SK-N-SH (cell line): ENCODE measurements around the gene SACM1L. TPM values are rescaled to one million over a fixed set of nuclear protein-coding genes. Genes with fewer than 3 reads are reported as not detected.

Experiments used
- CTCF ChIA-PET: fragments of 300-600, 350-600 bp; formaldehyde crosslinking; extraction: SDS; loops from one replicate; lab custom pipeline; 2021; lab: Yijun Ruan, JAX
- POLR2A ChIA-PET: fragments of 350-600 bp; sonication (Branson Sonifier 250); formaldehyde crosslinking; extraction: SDS; loops from one replicate; lab custom pipeline; 2020; ENCODE audit warnings: antibody characterized with exemption, inconsistent platforms; lab: Yijun Ruan, JAX
- DNase-seq: peaks from one replicate; pipeline ENCODE4 v3.0.0; 2012
- H2AFZ ChIP-seq: fragments of 200-600 bp; sonication (generic); 2 replicates; pipeline ENCODE4 v1.8.1; 2016; ENCODE audit warnings: antibody characterized with exemption, mild to moderate bottlenecking, low read depth
- H3F3A ChIP-seq: fragments of 200-600 bp; sonication (generic); replicated peaks from 2 replicates; pipeline ENCODE3; 2016; ENCODE audit warnings: antibody characterized with exemption, mild to moderate bottlenecking; ENCODE audit not compliant: insufficient read depth
- H3K27ac ChIP-seq, 2 experiments: fragments of 200-500 bp in 1 of 2; fragments of 200-600 bp in 1 of 2; sonication (Bioruptor generic) in 1 of 2; sonication (generic), shearing (Covaris generic) in 1 of 2; 2 replicates each; pipeline versions ENCODE4 v1.5.1 to v1.6.1; 2014 to 2016; ENCODE audit warnings: low read depth in 2 of 2, inconsistent platforms in 1 of 2, low read length in 1 of 2, mild to moderate bottlenecking in 1 of 2, mixed read lengths in 1 of 2
- H3K27me3 ChIP-seq: fragments of 200-600 bp; sonication (generic), shearing (Covaris generic); 2 replicates; pipeline ENCODE4 v1.6.1; 2016; ENCODE audit warnings: mixed run types; ENCODE audit not compliant: insufficient read depth
- H3K36me3 ChIP-seq, 2 experiments: fragments of 200-500 bp in 1 of 2; fragments of 200-600 bp in 1 of 2; sonication (Bioruptor generic) in 1 of 2; sonication (generic) in 1 of 2; replicated peaks in 1 of 2; 2 replicates each; pipeline versions ENCODE3 to v1.5.1; 2014 to 2016; ENCODE audit warnings: low read length in 1 of 2, mild to moderate bottlenecking in 1 of 2; ENCODE audit not compliant: insufficient read depth in 2 of 2, control insufficient read depth in 1 of 2
- H3K4me1 ChIP-seq, 2 experiments: fragments of 200-500 bp in 1 of 2; fragments of 200-600 bp in 1 of 2; sonication (Bioruptor generic) in 1 of 2; sonication (generic), shearing (Covaris generic) in 1 of 2; 2 replicates each; pipeline versions ENCODE4 v1.5.1 to v1.6.1; 2014 to 2016; ENCODE audit warnings: low read depth in 1 of 2, low read length in 1 of 2, mixed run types in 1 of 2; ENCODE audit not compliant: insufficient read depth in 2 of 2, control insufficient read depth in 1 of 2
- H3K4me2 ChIP-seq: fragments of 200-600 bp; sonication (generic), shearing (Covaris generic); 2 replicates; pipeline ENCODE4 v1.6.1; 2017; ENCODE audit warnings: mixed run types
- H3K4me3 ChIP-seq, 2 experiments: fragments of 200-500 bp in 1 of 2; fragments of 200-600 bp in 1 of 2; sonication (Bioruptor generic) in 1 of 2; sonication (generic), shearing (Covaris generic) in 1 of 2; 2 replicates each; pipeline versions ENCODE4 v1.5.1 to v1.8.1; 2014 to 2016; ENCODE audit warnings: low read depth in 2 of 2, inconsistent platforms in 1 of 2, low read length in 1 of 2, mild to moderate bottlenecking in 1 of 2, mixed read lengths in 1 of 2, moderate library complexity in 1 of 2
- H3K79me2 ChIP-seq: fragments of 200-600 bp; sonication (generic); 2 replicates; pipeline ENCODE4 v1.8.1; 2017; ENCODE audit warnings: mild to moderate bottlenecking; ENCODE audit not compliant: insufficient read depth
- H3K9ac ChIP-seq: fragments of 200-600 bp; sonication (generic); 2 replicates; pipeline ENCODE4 v1.6.1; 2017; ENCODE audit warnings: mixed run types
- H3K9me2 ChIP-seq: fragments of 200-600 bp; sonication (generic); 2 replicates; pipeline ENCODE4 v1.6.1; 2017; ENCODE audit warnings: mixed run types
- H3K9me3 ChIP-seq: fragments of 200-600 bp; sonication (generic); 2 replicates; pipeline ENCODE4 v1.6.1; 2017; ENCODE audit warnings: mixed run types, mild to moderate bottlenecking, moderate library complexity
- H4K20me1 ChIP-seq: fragments of 200-600 bp; sonication (generic); 2 replicates; pipeline ENCODE4 v1.6.1; 2017; ENCODE audit warnings: mild to moderate bottlenecking, mixed run types; ENCODE audit not compliant: insufficient read depth
- CHD2 ChIP-seq: fragments of 150-350 bp; IDR thresholded peaks from 2 replicates; pipeline ENCODE4 v1.6.1; 2018; ENCODE audit warnings: low read length; ENCODE audit not compliant: partially characterized antibody
- CTCF ChIP-seq: fragments of 200-600 bp; sonication (generic); IDR thresholded peaks from 2 replicates; pipeline ENCODE4 v1.6.1; 2017; ENCODE audit warnings: antibody characterized with exemption, mild to moderate bottlenecking, moderate library complexity
- EZH2phosphoT487 ChIP-seq: fragments of 200-600 bp; sonication (generic); IDR thresholded peaks from 2 replicates; pipeline ENCODE4 v1.6.1; 2017; ENCODE audit warnings: low read depth, mixed run types, mild to moderate bottlenecking, antibody characterized with exemption, moderate library complexity, borderline replicate concordance
- FOSL2 ChIP-seq: IDR thresholded peaks from 2 replicates; pipeline ENCODE4 v1.4.0; 2012; ENCODE audit warnings: low read depth, mild to moderate bottlenecking, moderate library complexity, borderline replicate concordance
- FOXJ3 ChIP-seq: sonication (generic); formaldehyde crosslinking; IDR thresholded peaks from 2 replicates; pipeline ENCODE4 v1.5.1; 2020; ENCODE audit warnings: mild to moderate bottlenecking, missing genetic modification reagents
- FOXM1 ChIP-seq: IDR thresholded peaks from 2 replicates; pipeline ENCODE4 v1.4.0; 2012; ENCODE audit warnings: low read depth, mild to moderate bottlenecking
- GABPA ChIP-seq: IDR thresholded peaks from 2 replicates; pipeline ENCODE4 v1.4.0; 2012; ENCODE audit warnings: low read depth, mild to moderate bottlenecking
- MAX ChIP-seq: IDR thresholded peaks from 2 replicates; pipeline ENCODE4 v1.4.0; 2012; ENCODE audit warnings: low read depth
- MEF2A ChIP-seq: IDR thresholded peaks from 2 replicates; pipeline ENCODE4 v1.4.0; 2012; ENCODE audit warnings: low read depth, borderline replicate concordance
- MXI1 ChIP-seq: IDR thresholded peaks from 2 replicates; pipeline ENCODE4 v1.6.1; 2012; ENCODE audit warnings: mild to moderate bottlenecking, low read depth, low read length, improper control_type of control experiment
- NFIC ChIP-seq: IDR thresholded peaks from 2 replicates; pipeline ENCODE4 v1.4.0; 2012; ENCODE audit warnings: borderline replicate concordance
- NRF1 ChIP-seq: IDR thresholded peaks from 2 replicates; pipeline ENCODE4 v1.6.1; 2012; ENCODE audit warnings: low read depth, mild to moderate bottlenecking, low read length
- PBX3 ChIP-seq: IDR thresholded peaks from 2 replicates; pipeline ENCODE4; 2012
- SIN3A ChIP-seq: IDR thresholded peaks from 2 replicates; pipeline ENCODE4 v1.6.1; 2012; ENCODE audit warnings: low read depth, mild to moderate bottlenecking, low read length, moderate library complexity, borderline replicate concordance
- SMC3 ChIP-seq: IDR thresholded peaks from 2 replicates; pipeline ENCODE4 v1.6.1; 2012; ENCODE audit warnings: low read depth, low read length, improper control_type of control experiment
- WGBS: methylation state at CpG from one replicate; pipeline ENCODE4 v1.1.6; 2017; ENCODE audit warnings: low lambda C conversion rate; 5-methylcytosine and 5-hydroxymethylcytosine counted together
- polyA plus RNA-seq, 3 experiments: library from polyadenylated mRNA; depleted of rRNA; stranded (reverse); fragments of >200 nt; gene quantifications; 2 replicates each; pipeline ENCODE4 v1.2.3, GENCODE V29; 2012

SACM1L gene
- polyA plus RNA-seq, 1 of the 3 experiments (the other 2 are of a cell fraction) = 11.2 TPM

GRCh38 chr3:45687828-45688193, 1.4 kb upstream of the SACM1L start:
- Histone ChIP-seq H2AFZ (peak overlapping the region; percentile 87), H3K4me3 (peak overlapping the region; percentile 86 to 90), H3K9me3 (no peaks in the 10 kb centered on the region), H3K4me1 (peaks cover 4 to 6% of the 10 kb centered on the region in 2 experiments; a peak in 2 of 4 replicates), H3K79me2 (peaks cover 35% of the 10 kb centered on the region), H3K27ac (peak overlapping the region; percentile 83 to 90; a peak in 3 of 4 replicates), H3K36me3 (peaks cover 2 to 15% of the 10 kb centered on the region in 2 experiments), H3K4me2 (peak overlapping the region; percentile 94), H4K20me1 (peaks cover 24% of the 10 kb centered on the region), H3F3A (peaks cover 24% of the 10 kb centered on the region), H3K9ac (no peak overlapping the region; the same call in 1 of the 2 replicates), H3K27me3 (no peaks in the 10 kb centered on the region), H3K9me2 (no peaks in the 10 kb centered on the region)
- no peak for DNase-seq
- TF ChIP-seq MAX = no peak
- TF ChIP-seq CTCF = no peak
- TF ChIP-seq FOSL2 = no peak
- TF ChIP-seq EZH2phosphoT487 = no peak
- no peak for TF ChIP-seq MEF2A
- no peak for TF ChIP-seq NFIC
- no peak for TF ChIP-seq PBX3
- no peak for TF ChIP-seq SMC3
- TF ChIP-seq CHD2 = no peak
- TF ChIP-seq FOXJ3 (CRISPR knock-in tag) = no peak
- CTCF ChIA-PET = interaction anchor here (0.6 to 2.8 kb wide), 3 partner anchors 20 to 74 kb away, joined by 3 to 11 read pairs (median 3); no protein-coding TSS in a partner anchor
- POLR2A ChIA-PET = no interaction called here
- 17% methylated on average over 4 of the region's 4 CpGs for WGBS

- peak; percentile 64 for DNase-seq
- H3K79me2 ChIP-seq = peaks cover 41% of the 10 kb centered on the region
- CTCF ChIA-PET = interaction anchor here (1.0 to 2.8 kb wide), 3 partner anchors 28 to 74 kb away, joined by 3 to 11 read pairs (median 9); no protein-coding TSS in a partner anchor
- peaks cover 24% of the 10 kb centered on the region for H3F3A ChIP-seq
- H3K4me1 ChIP-seq = peaks cover 4 to 6% of the 10 kb centered on the region in 2 experiments; a peak in 2 of 4 replicates
- H3K9me3 ChIP-seq = no peaks in the 10 kb centered on the region
- peak overlapping the region; percentile 94 for H3K4me2 ChIP-seq
- peak overlapping the region; percentile 86 to 90 for H3K4me3 ChIP-seq
- H3K36me3 ChIP-seq = peaks cover 7 to 19% of the 10 kb centered on the region in 2 experiments
- peak overlapping the region; percentile 83 to 90 for H3K27ac ChIP-seq
- WGBS = under 1% methylated on average over 22 of the region's 35 CpGs
- H2AFZ ChIP-seq = peak overlapping the region; percentile 87
- no peaks in the 10 kb centered on the region for H3K27me3 ChIP-seq
- peaks cover 28% of the 10 kb centered on the region for H4K20me1 ChIP-seq
- no peaks in the 10 kb centered on the region for H3K9me2 ChIP-seq
- peak overlapping the region; percentile 60; the same call in 1 of the 2 replicates for H3K9ac ChIP-seq
- TF ChIP-seq SIN3A = no peak
- TF ChIP-seq CTCF = peak; percentile 27
- peak; percentile 35; the same call in 1 of the 2 replicates for TF ChIP-seq NRF1
- no peak for TF ChIP-seq GABPA
- TF ChIP-seq FOSL2 = peak; percentile 20; the same call in 1 of the 2 replicates
- TF ChIP-seq MXI1 = no peak
- TF ChIP-seq FOXM1 = 0 out of 2 replicates have a peak, but pooled peaks have one; percentile 10
- TF ChIP-seq, all 33 proteins: peak for 4
- POLR2A ChIA-PET = interaction anchor here (1.2 kb wide), 1 partner anchor 20 kb away, joined by 4 read pairs; no protein-coding TSS in a partner anchor
Measured at GRCh38 chr3:45688194-45688881, 858 bp upstream of the SACM1L start.
